D341Med (cell line): ENCODE data around the gene RALY.

Source experiments
- DNase-seq: peaks from one replicate; pipeline ENCODE4 v3.0.0; 2012; ENCODE audit warnings: low spot score

Gene RALY

GRCh38 chr20:34047010-34047687, 53.4 kb downstream of the RALY start:
- no peak for DNase-seq

DNA sequence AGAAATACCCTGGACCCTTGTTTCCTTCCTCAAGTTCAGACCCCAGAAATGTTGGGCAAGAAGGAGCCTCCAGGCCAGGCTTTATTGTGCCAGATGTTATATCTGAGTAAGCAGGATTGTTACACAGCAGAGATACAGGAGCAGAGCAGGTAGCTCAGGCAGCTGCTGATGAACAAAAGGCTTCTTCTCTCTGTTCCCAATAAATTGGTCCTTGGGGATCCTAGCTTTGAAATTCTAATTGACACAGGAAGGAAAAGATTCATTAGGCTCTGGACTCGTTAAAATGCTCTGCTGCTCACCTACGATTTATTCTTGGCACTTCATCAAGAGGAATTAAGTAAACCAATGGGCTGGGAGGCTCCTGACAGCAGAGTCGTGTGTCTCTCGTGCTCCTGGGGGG, 54.2 kb downstream of the RALY start:
- no peak for DNase-seq

- DNase-seq, result no peak
Observed at GRCh38 chr20:34049389-34049788, 55.7 kb downstream of the RALY start.

DNA sequence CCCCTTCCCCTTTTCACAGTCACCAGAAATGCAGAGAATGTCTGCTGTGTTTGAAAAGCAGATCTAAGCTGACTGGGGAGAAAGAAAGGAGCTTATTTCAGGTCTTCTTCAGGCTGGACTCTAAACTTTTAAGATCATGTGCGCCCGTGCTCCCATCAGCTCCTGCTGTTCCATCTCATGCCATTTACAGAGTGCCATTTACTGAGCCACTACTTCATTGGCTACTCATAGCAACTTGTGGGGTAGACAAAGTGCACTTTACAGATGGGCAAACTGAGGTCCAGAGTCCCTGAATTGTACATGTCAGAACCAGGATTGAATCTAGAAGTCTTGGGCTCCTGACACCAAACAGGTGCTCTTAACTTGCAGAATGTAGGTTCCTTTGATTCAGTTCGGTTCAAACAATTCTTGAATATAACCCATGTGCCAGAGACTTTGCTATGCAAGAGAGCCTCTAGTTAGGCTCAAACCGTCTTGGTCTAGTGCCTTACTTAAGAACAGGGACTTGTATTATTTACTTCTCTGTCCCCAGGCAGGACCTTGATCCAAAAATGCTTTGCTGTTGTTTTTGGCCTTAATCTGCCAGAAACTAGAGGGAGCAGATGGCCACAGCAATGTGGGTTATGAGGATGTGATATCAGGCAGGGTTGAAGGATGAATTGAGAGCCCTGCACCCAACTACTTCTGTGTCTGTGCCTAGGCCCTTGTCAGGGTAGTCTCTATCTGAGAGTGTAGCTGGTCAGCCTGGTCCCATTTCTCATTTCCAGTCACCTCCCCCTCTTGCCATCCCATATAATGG, 56.4 kb downstream of the RALY start:
- DNase-seq, result no peak

GRCh38 chr20:34052414-34052813, 58.7 kb downstream of the RALY start:
- DNase-seq, result no peak

- DNase-seq, result no peak
Observed at GRCh38 chr20:34055290-34055689, 61.6 kb downstream of the RALY start.

- no peak for DNase-seq
Observed at GRCh38 chr20:34058831-34059230, 65.1 kb downstream of the RALY start.

DNA sequence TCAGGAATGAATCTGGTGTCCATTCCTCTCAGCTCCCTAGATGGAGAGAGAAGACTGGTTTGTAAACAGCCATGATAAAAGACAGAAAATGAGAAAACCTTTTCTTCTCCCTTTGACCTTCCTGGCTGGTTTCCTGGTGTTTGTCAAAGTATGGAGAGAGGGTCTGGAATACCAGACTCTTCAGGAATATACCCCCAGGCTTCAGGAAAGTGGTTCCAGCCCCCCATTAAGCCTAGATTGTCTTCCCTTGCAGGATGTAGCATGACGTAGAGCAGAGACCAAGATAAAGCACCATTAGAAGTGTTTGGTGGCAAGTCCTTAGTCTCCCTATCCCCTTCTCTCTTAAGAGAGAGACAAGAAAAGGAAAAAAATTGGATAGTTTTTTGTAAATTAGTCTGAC, 67.3 kb downstream of the RALY start:
- no peak for DNase-seq

- no peak for DNase-seq
Observed at GRCh38 chr20:34061695-34062094, 68.0 kb downstream of the RALY start.

GRCh38 chr20:34062570-34063482, 69.1 kb downstream of the RALY start:
- no peak for DNase-seq

DNA sequence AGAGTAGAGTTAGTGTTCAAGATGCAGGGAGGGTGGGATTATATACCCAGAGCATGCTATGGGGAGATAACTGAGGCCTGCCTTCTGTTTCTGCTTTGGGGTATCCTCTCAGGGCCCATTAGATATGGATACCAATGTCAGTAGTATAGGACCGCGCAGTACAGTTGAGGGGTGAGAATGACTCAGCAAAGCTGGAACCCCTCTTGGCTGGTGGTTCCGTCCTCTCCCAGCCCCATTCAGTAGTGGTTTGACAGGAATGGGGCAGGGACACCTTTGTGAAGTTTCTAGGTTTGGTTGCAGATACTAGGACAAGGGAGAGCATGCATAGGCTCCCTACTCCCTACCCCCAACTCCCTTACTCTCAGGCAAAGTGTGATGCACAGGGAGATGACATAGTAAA, 70.6 kb downstream of the RALY start:
- DNase-seq, result no peak

DNA sequence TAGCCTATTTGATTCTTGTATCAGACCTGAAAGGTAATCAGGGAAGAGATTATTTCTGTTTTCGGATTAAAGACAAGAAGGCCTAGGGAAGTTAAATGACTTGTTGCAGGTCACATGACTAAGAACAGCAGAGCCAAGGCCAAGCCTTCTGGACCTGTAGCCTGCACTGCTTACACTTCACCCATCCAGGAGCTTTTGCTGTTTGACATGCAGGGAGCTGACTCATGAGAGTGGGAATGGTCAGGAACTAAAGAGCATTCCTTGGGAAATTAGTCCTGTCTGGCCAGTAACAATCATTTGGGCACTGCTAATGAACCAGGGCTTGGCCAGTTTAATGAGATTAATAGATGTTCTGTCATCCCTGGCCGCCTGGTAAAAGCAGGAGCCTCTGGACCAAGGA, 71.5 kb downstream of the RALY start:
- no peak for DNase-seq

DNA sequence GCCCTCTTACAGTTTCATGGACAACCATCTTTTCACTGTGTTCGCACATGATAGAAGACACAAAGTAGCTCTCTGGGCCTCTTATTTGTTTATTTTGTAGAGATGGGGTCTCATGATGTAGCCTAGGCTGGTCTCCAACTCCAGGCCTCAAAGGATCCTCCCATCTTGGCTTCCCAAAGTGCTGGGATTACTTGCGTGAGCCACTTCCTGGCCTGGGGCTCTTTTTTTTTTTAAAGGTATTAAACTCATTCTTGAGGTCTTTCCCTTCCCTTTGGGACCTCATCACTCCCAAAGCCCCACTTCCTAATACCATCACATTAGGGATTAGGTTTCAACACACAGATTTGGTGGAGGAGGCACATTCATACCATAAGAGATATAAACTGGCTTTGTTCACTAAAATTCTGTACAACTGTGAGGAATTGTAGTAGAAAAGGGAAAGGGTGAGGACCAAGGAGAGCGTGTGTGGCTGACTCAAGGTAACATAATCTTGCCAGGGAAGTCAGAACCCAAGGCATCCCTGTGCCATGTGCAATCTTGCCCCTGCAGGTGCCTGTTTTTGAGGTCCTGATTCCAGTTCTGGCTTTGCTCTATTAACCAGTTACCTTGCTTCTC, 72.9 kb downstream of the RALY start:
- no peak for DNase-seq

DNA sequence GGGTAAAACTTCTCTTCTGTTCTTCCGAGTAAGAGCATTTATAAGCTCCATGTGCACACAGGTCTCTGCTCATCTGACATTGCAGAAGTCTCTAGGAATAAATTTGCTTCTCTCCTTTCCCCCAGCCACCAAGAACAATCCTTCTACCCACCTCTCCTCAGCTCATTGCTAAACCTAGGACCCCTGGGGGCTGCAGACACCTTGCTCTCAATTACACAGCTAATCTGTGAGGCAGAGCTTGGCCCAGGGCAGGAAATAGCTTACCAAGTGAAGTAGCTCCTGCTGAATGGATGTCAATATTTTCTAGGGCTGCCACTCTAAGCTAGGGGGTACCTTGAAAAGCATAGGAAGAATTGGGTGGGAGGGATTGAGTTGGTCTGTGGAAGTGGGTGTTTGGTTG, 74.3 kb downstream of the RALY start:
- no peak for DNase-seq

- peak; percentile 79 for DNase-seq
Observed at GRCh38 chr20:34069341-34070078, 75.8 kb downstream of the RALY start.

- DNase-seq, result no peak
Observed at GRCh38 chr20:34070079-34070439, 76.3 kb downstream of the RALY start.

DNA sequence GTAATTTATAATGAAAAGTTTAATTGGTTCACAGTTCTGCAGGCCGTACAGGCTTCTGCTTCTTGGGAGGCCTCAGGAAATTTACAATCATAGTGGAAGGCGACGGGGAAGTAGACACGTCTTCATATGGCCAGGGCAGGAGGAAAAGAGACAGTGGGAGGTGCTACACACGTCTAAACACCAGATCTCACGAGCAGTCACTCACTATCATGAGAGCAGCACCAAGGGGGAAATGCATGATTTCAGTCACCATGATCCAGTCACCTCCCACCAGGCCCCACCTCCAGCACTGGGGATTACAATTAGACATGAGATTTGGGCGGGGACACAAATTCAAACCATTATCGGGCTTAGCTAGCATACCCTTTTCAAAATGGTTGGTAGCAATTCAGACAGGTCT, 77.1 kb downstream of the RALY start:
- no peak for DNase-seq

GRCh38 chr20:34072076-34072475, 78.4 kb downstream of the RALY start:
- DNase-seq, result no peak

- DNase-seq, result no peak
Observed at GRCh38 chr20:34072778-34073177, 79.1 kb downstream of the RALY start.

- peak; percentile 63 for DNase-seq
Observed at GRCh38 chr20:34074101-34074760, 80.5 kb downstream of the RALY start.

DNA sequence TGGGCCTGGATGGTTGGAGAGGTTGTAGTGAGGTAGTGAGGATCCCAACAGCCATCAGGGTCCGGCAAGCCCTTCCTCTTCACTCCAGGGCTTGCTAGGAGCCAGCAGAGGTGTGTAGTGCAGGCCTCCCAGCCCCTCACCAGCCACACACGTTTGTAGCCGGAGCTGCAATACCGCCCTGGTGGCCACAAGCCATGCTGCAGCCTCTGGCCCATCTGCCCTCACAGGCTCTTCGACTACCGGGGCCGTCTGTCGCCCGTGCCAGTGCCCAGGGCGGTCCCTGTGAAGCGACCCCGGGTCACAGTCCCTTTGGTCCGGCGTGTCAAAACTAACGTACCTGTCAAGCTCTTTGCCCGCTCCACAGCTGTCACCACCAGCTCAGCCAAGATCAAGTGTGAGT, 81.9 kb downstream of the RALY start:
- DNase-seq, result peak; percentile 57
